Ascending aorta (tissue), 2 donors: ENCODE results near the gene BABAM2. TPM values are rescaled to one million over a fixed set of nuclear protein-coding genes. Genes with fewer than 3 reads are reported as not detected.
"Not testable (repeated sequence)": the region's sequence is repeated elsewhere in the genome, so short reads cannot be mapped to it uniquely, and the experiment has no call there.

Experiments
- DNase-seq, 2 donors: peaks; one replicate each; pipeline ENCODE4 v3.0.0-alpha.2; 2019; ENCODE audit warnings: low spot score in 2 of 2
- H3K27ac ChIP-seq, 2 donors: fragments of 200-600 bp; sonication (generic); one replicate each; pipeline ENCODE4 v1.5.1; 2016 to 2017; ENCODE audit warnings: mild to moderate bottlenecking in 1 of 2
- H3K27me3 ChIP-seq: fragments of 200-600 bp; sonication (generic); one replicate; pipeline ENCODE4 v1.5.1; 2017
- H3K36me3 ChIP-seq, 2 donors: fragments of 200-600 bp; sonication (generic); one replicate each; pipeline ENCODE4 v1.5.1; 2016
- H3K4me1 ChIP-seq, 2 donors: fragments of 200-600 bp; sonication (generic); one replicate each; pipeline ENCODE4 v1.5.1; 2016 to 2017; ENCODE audit warnings: mild to moderate bottlenecking in 1 of 2
- H3K4me3 ChIP-seq, 2 donors: fragments of 200-600 bp; sonication (generic); one replicate each; pipeline ENCODE4 v1.5.1; 2016 to 2017; ENCODE audit warnings: mild to moderate bottlenecking in 1 of 2
- H3K9me3 ChIP-seq, 2 donors: fragments of 200-600 bp; sonication (generic); one replicate each; pipeline ENCODE4 v1.5.1; 2016
- intact Hi-C: fragments of 100-400 bp; cut with DNase I; formaldehyde crosslinking; loops from one replicate; pipeline ENCODE4 v1.15.1; 2023
- total RNA-seq: library from RNA; depleted of rRNA; stranded (reverse); fragments of >200 nt; gene quantifications from one replicate; pipeline ENCODE4 v1.1.0, GENCODE V29; 2016
- TF ChIP-seq, protein P1 (sequence below), 3 experiments: fragments of 200-600 bp in 2 of 3; fragments of 450-650 bp in 1 of 3; sonication (generic) in 2 of 3; IDR thresholded peaks; one replicate each; pipeline ENCODE4 v1.5.1; 2016 to 2019; ENCODE audit warnings: antibody characterized with exemption in 3 of 3, mild to moderate bottlenecking in 1 of 3, moderate library complexity in 1 of 3

BABAM2 gene
- total RNA-seq, 1 donor from 2014 or later, result 19.6 TPM

DNA sequence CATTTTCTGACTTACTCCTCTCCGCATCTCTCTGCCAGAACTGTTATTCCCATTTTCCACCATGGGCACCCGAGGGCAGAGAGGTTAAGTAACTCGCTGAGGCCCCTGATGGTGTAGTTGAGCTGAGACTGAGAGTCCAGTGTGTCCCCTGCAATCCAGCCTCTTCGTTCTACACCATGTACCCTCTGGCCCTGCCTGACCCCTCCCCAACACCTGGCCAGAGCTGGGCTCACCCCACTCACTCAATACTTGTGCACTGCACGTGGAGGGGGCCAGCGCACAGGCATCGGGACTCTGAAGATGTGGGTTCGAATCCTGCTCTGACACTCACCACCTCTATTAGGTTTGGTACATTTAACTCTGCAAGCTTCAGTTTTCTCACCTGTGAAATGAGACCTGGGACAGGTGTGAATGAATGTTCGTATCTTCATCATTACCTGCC lies 477.8 kb downstream of the BABAM2 start:
- H3K4me1 ChIP-seq, result no peaks in the 10 kb centered on the region
- no peak for DNase-seq
- TF ChIP-seq, protein P1, sequence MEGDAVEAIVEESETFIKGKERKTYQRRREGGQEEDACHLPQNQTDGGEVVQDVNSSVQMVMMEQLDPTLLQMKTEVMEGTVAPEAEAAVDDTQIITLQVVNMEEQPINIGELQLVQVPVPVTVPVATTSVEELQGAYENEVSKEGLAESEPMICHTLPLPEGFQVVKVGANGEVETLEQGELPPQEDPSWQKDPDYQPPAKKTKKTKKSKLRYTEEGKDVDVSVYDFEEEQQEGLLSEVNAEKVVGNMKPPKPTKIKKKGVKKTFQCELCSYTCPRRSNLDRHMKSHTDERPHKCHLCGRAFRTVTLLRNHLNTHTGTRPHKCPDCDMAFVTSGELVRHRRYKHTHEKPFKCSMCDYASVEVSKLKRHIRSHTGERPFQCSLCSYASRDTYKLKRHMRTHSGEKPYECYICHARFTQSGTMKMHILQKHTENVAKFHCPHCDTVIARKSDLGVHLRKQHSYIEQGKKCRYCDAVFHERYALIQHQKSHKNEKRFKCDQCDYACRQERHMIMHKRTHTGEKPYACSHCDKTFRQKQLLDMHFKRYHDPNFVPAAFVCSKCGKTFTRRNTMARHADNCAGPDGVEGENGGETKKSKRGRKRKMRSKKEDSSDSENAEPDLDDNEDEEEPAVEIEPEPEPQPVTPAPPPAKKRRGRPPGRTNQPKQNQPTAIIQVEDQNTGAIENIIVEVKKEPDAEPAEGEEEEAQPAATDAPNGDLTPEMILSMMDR (IDR thresholded peaks at IDR 0.05), result no peak
- no peak overlapping the region for H3K4me3 ChIP-seq
- no peaks in the 10 kb centered on the region for H3K36me3 ChIP-seq
- no peaks in the 10 kb centered on the region for H3K27me3 ChIP-seq
- H3K9me3 ChIP-seq, result no peaks in the 10 kb centered on the region
- H3K27ac ChIP-seq, result no peak overlapping the region
- intact Hi-C loops, result no loop called here

DNA sequence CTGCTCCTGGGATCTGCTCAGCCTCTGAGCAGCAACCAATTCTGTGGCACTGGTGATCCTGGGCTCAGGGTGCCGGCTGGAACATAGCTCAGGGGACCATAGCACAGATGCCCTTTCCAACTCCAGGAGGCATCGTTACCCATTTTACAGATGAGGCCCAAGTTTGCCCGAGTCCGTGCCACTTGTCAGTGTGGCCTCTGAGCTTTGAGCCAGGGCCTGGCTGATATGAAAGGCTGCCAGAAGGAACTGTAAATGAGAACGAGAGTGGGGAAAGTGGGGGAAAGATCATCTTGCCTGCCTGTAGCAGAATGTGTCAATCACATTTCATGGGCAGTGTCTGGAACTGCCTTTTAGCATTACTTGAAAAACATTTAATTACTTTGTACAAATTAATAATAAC lies 478.8 kb downstream of the BABAM2 start:
- TF ChIP-seq, protein P1 (IDR thresholded peaks at IDR 0.05), result no peak
- Histone ChIP-seq H3K4me3 (no peak overlapping the region), H3K36me3 (no peaks in the 10 kb centered on the region), H3K27ac (no peak overlapping the region), H3K4me1 (no peaks in the 10 kb centered on the region), H3K27me3 (no peaks in the 10 kb centered on the region), H3K9me3 (no peaks in the 10 kb centered on the region)
- intact Hi-C loops, result no loop called here
- DNase-seq, result no peak

- TF ChIP-seq, protein P1 (IDR thresholded peaks at IDR 0.05), result no peak
- Histone ChIP-seq H3K4me3 (no peak overlapping the region), H3K9me3 (no peaks in the 10 kb centered on the region), H3K36me3 (no peaks in the 10 kb centered on the region), H3K4me1 (no peaks in the 10 kb centered on the region), H3K27me3 (no peaks in the 10 kb centered on the region), H3K27ac (no peak overlapping the region)
- intact Hi-C loops, result no loop called here
- DNase-seq, result no peak
These were observed 479.8 kb downstream of the BABAM2 start for GRCh38 chr2:28370354-28370753.

DNA sequence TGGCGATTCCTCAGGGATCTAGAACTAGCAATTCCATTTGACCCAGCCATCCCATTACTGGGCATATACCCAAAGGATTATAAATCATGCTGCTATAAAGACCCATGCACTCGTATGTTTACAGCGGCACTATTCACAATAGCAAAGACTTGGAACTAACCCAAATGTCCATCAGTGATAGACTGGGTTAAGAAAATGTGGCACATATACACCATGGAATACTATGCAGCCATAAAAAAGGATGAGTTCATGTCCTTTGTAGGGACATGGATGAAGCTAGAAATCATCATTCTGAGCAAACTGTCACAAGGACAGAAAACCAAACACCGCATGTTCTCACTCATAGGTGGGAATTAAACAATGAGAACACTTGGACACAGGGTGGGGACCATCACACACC lies 481.2 kb downstream of the BABAM2 start:
- H3K27me3 ChIP-seq, H3K4me1 ChIP-seq, H3K4me3 ChIP-seq, H3K9me3 ChIP-seq, intact Hi-C loops, H3K36me3 ChIP-seq, DNase-seq, H3K27ac ChIP-seq: not testable (repeated sequence)

DNA sequence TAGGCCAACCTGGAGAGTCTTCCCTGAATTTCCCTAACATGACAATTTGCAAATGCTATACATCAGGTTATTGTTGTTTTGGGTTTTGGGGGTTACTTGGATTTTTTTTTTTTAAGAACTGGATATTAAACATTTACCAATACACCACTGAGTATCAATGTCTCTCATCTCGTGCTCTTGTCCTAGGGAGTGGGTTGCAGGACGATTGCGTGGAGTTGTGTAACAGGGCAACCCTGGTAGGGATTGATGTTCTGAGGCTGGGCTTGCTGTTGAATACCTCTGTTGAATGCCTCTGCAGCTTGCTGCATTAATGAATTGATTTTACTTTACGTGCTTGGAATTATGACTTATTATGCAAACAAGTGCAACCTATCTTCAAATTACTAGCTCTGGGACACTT lies 483.3 kb downstream of the BABAM2 start:
- DNase-seq, result no peak

DNA sequence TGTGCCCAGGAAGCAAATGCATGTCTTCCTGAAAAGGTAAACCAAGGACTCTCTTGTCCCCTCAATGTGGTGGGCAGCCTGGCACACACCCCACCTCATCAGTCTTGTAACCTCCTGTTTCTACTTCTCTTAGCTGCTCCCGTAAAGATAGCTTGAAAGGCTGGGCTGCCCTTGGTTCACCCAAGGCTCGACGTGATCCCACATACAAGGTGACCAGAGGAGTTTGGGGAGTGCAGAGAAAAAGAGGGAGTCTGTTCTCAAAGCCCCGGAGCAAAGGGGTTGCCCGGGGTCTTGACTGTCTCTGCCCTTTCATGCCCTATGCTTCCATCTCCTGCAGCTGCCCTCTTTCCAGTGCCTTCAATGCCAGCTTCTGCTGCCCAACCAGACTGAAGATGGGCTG lies 483.8 kb downstream of the BABAM2 start:
- Histone ChIP-seq H3K27me3 (no peaks in the 10 kb centered on the region), H3K4me1 (no peaks in the 10 kb centered on the region), H3K9me3 (no peaks in the 10 kb centered on the region), H3K4me3 (no peak overlapping the region), H3K27ac (no peak overlapping the region), H3K36me3 (no peaks in the 10 kb centered on the region)
- TF ChIP-seq, protein P1 (IDR thresholded peaks at IDR 0.05), result no peak
- no peak for DNase-seq
- intact Hi-C loops, result no loop called here

More for the DNA sequence above, 483.3 kb downstream of the BABAM2 start:
- Histone ChIP-seq H3K27ac (no peak overlapping the region), H3K4me1 (no peaks in the 10 kb centered on the region), H3K36me3 (no peaks in the 10 kb centered on the region), H3K4me3 (no peak overlapping the region), H3K9me3 (no peaks in the 10 kb centered on the region), H3K27me3 (no peaks in the 10 kb centered on the region)
- TF ChIP-seq, protein P1 (IDR thresholded peaks at IDR 0.05), result no peak
- intact Hi-C loops, result no loop called here
